ENCODE data around the gene RPP25. TPM values are rescaled to one million over a fixed set of nuclear protein-coding genes. Genes with fewer than 3 reads are reported as not detected.

Gene RPP25
- total and polyA plus RNA-seq, 12 donors = 0.83 to 4.6 (median 1.7) TPM

DNA sequence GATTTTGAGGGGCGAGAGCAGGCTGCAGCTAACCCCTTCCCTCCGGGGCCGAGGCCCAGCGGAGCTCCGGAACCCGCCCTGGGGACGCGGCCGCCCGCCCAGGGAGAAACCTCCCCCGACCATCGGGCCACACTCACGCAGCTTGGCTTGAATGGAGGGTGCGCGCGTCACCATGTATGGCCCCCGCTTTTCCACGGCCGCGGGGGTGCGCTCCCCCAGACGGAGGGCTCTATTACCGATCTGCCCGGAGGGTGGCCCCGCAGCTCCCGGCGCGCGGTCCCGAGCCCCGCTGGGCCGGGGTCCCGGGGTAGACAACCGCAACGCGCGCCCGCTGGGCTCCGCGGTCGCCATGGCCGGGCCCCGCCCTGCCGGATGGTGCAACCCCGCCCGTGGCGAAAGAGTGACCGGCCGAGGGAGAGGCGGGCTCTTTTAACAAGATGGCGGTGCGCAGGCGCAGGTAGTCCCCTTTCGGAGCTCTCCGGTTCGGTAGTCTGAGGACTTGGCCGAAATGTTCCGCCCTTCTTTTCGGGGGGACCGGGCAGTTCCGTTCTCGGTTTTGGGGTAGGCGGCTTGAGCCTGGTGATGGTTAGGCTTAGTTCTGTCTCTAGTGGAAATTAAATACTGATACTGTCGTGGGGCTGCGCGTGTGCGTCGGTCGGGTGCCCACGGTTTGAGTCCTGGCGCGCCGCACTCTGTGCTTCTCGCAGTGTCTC is 50.0 kb downstream of the RPP25 start, which contains the start of gene FAM219B:
Gene FAM219B (minus strand): TSS at position 402 of the 713 bp plus-strand sequence. CDS start 51 bp downstream, at position 351.
- H3K36me3 ChIP-seq = peaks cover 0 to 54% (median 26%) of the 10 kb centered on the region in 9 donors
- DNase-seq (peak; percentile 94 to 95), ATAC-seq (peak; percentile 92 to 97 (median 96))
- peak within 1 kb of the TSS; percentile 66 to 99 (median 86) for H3K4me3 ChIP-seq
- intact Hi-C loops (cut with DNase I) = loop anchor here in 2 of 10 donors (2.0 to 10.0 kb wide), 3 partner anchors 30 to 132 kb away; partner anchors contain the start of gene ULK3 (in 1 of the 2)
- H3K27ac ChIP-seq = peak within 1 kb of the TSS; percentile 91 to 99 (median 96)
- peaks cover 10 to 36% (median 26%) of the 10 kb centered on the region in 9 donors for H3K4me1 ChIP-seq
- WGBS, 2 donors = 0 to 1% methylated on average over 74 of the region's 74 CpGs
- TF ChIP-seq, protein P1, sequence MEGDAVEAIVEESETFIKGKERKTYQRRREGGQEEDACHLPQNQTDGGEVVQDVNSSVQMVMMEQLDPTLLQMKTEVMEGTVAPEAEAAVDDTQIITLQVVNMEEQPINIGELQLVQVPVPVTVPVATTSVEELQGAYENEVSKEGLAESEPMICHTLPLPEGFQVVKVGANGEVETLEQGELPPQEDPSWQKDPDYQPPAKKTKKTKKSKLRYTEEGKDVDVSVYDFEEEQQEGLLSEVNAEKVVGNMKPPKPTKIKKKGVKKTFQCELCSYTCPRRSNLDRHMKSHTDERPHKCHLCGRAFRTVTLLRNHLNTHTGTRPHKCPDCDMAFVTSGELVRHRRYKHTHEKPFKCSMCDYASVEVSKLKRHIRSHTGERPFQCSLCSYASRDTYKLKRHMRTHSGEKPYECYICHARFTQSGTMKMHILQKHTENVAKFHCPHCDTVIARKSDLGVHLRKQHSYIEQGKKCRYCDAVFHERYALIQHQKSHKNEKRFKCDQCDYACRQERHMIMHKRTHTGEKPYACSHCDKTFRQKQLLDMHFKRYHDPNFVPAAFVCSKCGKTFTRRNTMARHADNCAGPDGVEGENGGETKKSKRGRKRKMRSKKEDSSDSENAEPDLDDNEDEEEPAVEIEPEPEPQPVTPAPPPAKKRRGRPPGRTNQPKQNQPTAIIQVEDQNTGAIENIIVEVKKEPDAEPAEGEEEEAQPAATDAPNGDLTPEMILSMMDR (IDR thresholded peaks at IDR 0.05) = no peak
- H3K9me3 ChIP-seq = no peaks in the 10 kb centered on the region
- no peaks in the 10 kb centered on the region for H3K27me3 ChIP-seq

DNA sequence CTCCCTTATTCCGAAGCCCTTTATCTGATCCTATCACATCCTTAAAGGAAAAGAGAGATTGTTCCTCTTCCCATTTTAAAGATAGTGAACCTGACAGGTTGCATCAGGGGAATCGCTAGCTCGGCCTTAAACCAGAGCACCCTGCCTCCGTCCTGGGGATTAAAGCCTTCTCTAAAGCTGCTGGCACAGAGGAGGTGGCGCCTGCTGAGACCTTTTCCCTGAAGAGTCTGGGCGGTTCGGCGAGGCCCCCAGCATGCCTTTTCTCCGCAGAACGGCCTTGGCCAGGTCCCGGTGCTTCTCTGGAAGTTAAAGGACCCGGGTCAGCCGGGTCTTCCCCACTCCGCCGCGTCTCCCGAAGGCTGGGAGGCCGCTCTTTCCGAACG is 50.5 kb downstream of the RPP25 start:
- ATAC-seq = peak; percentile 6 to 38 (median 22)
- no peaks in the 10 kb centered on the region for H3K9me3 ChIP-seq
- H3K27ac ChIP-seq = peak overlapping the region; percentile 91 to 99 (median 96)
- H3K36me3 ChIP-seq = peaks cover 0 to 54% (median 23%) of the 10 kb centered on the region in 9 donors
- H3K4me3 ChIP-seq = peak overlapping the region; percentile 66 to 99 (median 86)
- peak in 1 of 2 donors; percentile 35 for DNase-seq
- 0% methylated on average over 20 of the region's 20 CpGs for WGBS, 2 donors
- intact Hi-C loops (cut with DNase I) = loop anchor here in 2 of 10 donors (2.0 to 10.0 kb wide), 3 partner anchors 31 to 131 kb away; partner anchors contain the start of gene ULK3 (in 1 of the 2)
- peaks cover 10 to 41% (median 31%) of the 10 kb centered on the region in 9 donors for H3K4me1 ChIP-seq
- H3K27me3 ChIP-seq = no peaks in the 10 kb centered on the region
- TF ChIP-seq, protein P1 (IDR thresholded peaks at IDR 0.05) = no peak

Other genes with a start within 250 kb of the RPP25 start
- under 1 TPM in 6 of 10 donors, not detected in 4; 0.13 to 0.53 (median 0.42) TPM for gene CYP1A1, start 231.2 kb downstream of the RPP25 start, total RNA-seq
- gene CYP1A1, start 231.2 kb downstream of the RPP25 start, polyA plus RNA-seq = under 1 TPM; 0.20 to 0.88 TPM
- under 1 TPM in 1 of 10 donors, not detected in 9; 0.11 TPM for gene CYP1A2, start 207.9 kb downstream of the RPP25 start, total RNA-seq
- gene CYP1A2, start 207.9 kb downstream of the RPP25 start, polyA plus RNA-seq = not detected
- 10 to 100 TPM; 20.3 to 48.6 (median 24.8) TPM for gene CSK, start 174.7 kb downstream of the RPP25 start, total RNA-seq
- gene CSK, start 174.7 kb downstream of the RPP25 start, polyA plus RNA-seq = 10 to 100 TPM; 19.7 to 35.2 TPM
- 10 to 100 TPM in 4 of 10 donors, 1 to 10 TPM in 6; 6.3 to 47.4 (median 9.0) TPM for gene LMAN1L, start 143.9 kb downstream of the RPP25 start, total RNA-seq
- 10 to 100 TPM in 1 of 2 donors, under 1 TPM in 1; 0.03 to 18.4 TPM for gene LMAN1L, start 143.9 kb downstream of the RPP25 start, polyA plus RNA-seq
- gene CPLX3, start 130.1 kb downstream of the RPP25 start, total RNA-seq = 1 to 10 TPM in 7 of 10 donors, under 1 TPM in 2, not detected in 1; 0.64 to 6.1 (median 1.3) TPM
- gene CPLX3, start 130.1 kb downstream of the RPP25 start, polyA plus RNA-seq = 10 to 100 TPM in 1 of 2 donors, under 1 TPM in 1; 0.04 to 14.6 TPM
- 10 to 100 TPM; 21.3 to 44.0 (median 24.7) TPM for gene ULK3, start 113.6 kb downstream of the RPP25 start, total RNA-seq
- gene ULK3, start 113.6 kb downstream of the RPP25 start, polyA plus RNA-seq = 10 to 100 TPM; 22.5 to 56.3 TPM
- 10 to 100 TPM; 28.0 to 64.3 (median 39.1) TPM for gene SCAMP2, start 83.4 kb downstream of the RPP25 start, total RNA-seq
- 10 to 100 TPM; 30.9 to 76.7 TPM for gene SCAMP2, start 83.4 kb downstream of the RPP25 start, polyA plus RNA-seq
- 10 to 100 TPM; 39.3 to 86.4 (median 57.4) TPM for gene MPI, start 66.7 kb downstream of the RPP25 start, total RNA-seq
- 10 to 100 TPM; 24.4 to 34.3 TPM for gene MPI, start 66.7 kb downstream of the RPP25 start, polyA plus RNA-seq
- gene FAM219B, start 49.9 kb downstream of the RPP25 start, total RNA-seq = 100 to 1,000 TPM in 4 of 10 donors, 10 to 100 TPM in 6; 73.1 to 159 (median 98.7) TPM
- 10 to 100 TPM; 27.1 to 51.1 TPM for gene FAM219B, start 49.9 kb downstream of the RPP25 start, polyA plus RNA-seq
- 1,000 to 10,000 TPM in 9 of 10 donors, 100 to 1,000 TPM in 1; 894 to 1,717 (median 1,286) TPM for gene COX5A, start 18.7 kb downstream of the RPP25 start, total RNA-seq
- gene COX5A, start 18.7 kb downstream of the RPP25 start, polyA plus RNA-seq = 1,000 to 10,000 TPM; 1,114 to 1,728 TPM
- 1 to 10 TPM in 9 of 10 donors, under 1 TPM in 1; 0.55 to 7.5 (median 3.8) TPM for gene SCAMP5, start 38.8 kb upstream of the RPP25 start, total RNA-seq
- 1 to 10 TPM in 1 of 2 donors, under 1 TPM in 1; 0.73 to 5.3 TPM for gene SCAMP5, start 38.8 kb upstream of the RPP25 start, polyA plus RNA-seq
- gene PPCDC, start 66.8 kb upstream of the RPP25 start, total RNA-seq = 10 to 100 TPM in 1 of 10 donors, 1 to 10 TPM in 9; 3.6 to 11.0 (median 5.8) TPM
- 10 to 100 TPM in 1 of 2 donors, 1 to 10 TPM in 1; 9.9 to 14.6 TPM for gene PPCDC, start 66.8 kb upstream of the RPP25 start, polyA plus RNA-seq
- gene C15orf39, start 245.1 kb upstream of the RPP25 start, total RNA-seq = 10 to 100 TPM in 9 of 10 donors, 1 to 10 TPM in 1; 6.9 to 23.7 (median 14.8) TPM
- 1 to 10 TPM; 7.7 to 8.0 TPM for gene C15orf39, start 245.1 kb upstream of the RPP25 start, polyA plus RNA-seq